Measurements from ENCODE around the gene SYT5.
"Not testable (repeated sequence)": the region's sequence is repeated elsewhere in the genome, so short reads cannot be mapped to it uniquely, and the experiment has no call there.

The SYT5 gene

GRCh38 chr19:55208880-55209692 lies 29.0 kb upstream of the SYT5 start, which contains the start of gene PTPRH:
Gene PTPRH (minus strand): TSS chr19:55209501. CDS start chr19:55209433, 68 bp downstream.
- DNase-seq (ENCODE audit: low read depth, low spot score) = no peak

GRCh38 chr19:55206664-55207500 lies 26.8 kb upstream of the SYT5 start:
- peak; percentile 92 for DNase-seq (ENCODE audit: low read depth, low spot score)

- not testable (repeated sequence) for DNase-seq (ENCODE audit: low read depth, low spot score)
These were observed 22.1 kb upstream of the SYT5 start for GRCh38 chr19:55202199-55202598.

DNA sequence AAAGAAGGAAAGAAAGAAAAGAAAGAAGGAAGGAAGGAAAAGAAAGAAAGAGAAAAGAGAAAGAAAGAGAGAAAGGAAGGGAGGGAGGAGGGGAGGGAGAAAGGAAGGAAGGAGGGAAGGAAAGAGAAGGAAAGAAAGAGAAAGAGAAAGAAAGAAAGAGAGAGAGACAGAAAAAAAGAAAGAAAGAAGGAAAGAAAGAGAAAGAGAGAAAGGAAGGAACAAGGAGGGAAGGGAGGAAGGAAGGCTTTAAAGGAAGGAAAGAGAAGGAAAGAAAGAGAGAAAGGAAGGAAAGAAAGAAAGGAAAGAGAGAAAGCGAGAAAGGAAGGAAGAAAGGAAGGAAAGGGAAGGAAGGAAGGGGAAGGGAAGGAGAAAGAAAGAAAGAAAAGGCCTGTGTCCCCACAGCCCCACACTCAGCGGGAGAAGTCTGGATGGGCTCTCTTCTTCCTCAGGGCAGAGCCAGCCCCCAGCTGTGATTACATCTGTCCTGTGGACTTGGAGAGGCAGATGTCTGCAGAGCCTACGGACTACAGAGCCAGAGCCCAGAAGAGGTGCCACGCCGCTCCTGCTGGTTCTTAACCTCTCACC lies 19.6 kb upstream of the SYT5 start:
- no peak for DNase-seq (ENCODE audit: low read depth, low spot score)

DNA sequence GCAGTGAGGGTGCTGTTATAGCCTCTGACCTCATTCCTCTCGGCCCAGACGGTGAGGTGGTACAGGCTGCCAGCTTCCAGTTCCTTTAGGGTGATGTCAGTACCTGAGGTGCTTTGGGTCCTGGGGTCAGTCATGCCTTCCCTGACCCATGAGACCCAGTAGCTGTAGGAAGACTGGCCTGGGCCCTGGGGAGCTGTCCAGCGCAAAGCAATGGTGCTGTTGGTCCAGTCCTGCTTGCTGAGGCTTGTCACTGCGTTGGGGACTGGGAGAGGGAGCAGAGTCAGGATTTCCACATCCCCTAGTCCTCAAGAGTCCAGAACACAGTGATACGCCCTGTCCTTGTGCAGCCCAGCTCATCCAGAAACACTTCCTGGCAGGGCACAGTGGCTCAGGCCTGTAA lies 18.6 kb upstream of the SYT5 start:
- no peak for DNase-seq (ENCODE audit: low read depth, low spot score)

DNA sequence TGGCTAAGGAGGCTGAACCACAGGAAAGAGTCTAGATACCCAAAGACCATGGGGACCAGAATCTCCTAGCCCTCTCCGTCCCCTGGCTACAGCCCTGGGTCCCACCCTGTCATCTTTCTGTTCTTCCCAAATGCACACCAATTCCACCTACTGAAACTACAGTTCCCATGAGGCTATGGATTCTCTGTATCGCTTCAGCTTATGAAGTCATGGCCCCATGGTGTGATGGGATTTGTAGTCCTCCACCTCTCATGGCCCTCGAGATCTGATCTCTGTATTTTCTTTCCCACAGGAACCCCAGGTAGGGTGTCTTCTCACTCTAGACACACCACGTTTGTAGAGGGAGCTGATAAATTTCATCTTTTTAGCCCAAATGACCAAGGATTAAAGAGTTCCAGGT lies 17.4 kb upstream of the SYT5 start:
- no peak for DNase-seq (ENCODE audit: low read depth, low spot score)

- DNase-seq (ENCODE audit: low read depth, low spot score) = no peak
These were observed 16.7 kb upstream of the SYT5 start for GRCh38 chr19:55196803-55197202.

GRCh38 chr19:55193481-55193880 lies 13.4 kb upstream of the SYT5 start:
- DNase-seq (ENCODE audit: low read depth, low spot score) = no peak

DNA sequence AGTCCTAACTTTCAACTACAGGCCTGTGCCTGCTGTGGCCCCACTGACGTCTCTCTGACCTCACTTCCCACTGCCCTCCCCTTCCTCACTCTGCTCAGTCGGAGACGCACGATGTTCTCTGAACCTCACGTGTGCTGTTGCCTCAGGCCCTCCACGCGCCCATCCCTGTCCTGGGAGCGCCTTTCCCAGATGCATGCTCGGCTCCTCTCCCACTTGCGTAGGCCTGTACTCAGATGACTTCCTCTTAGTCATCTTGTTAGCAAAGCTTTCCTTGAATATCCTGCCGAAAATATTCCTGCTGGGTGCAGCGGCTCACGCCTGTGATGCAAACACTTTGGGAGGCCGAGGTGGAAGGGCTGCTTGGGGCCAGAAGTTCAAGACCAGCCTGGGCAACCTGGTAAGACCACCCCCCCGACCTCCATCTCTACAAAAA lies 9.3 kb upstream of the SYT5 start:
- peak; percentile 61 for DNase-seq (ENCODE audit: low read depth, low spot score)

- no peak for DNase-seq (ENCODE audit: low read depth, low spot score)
These were observed 8.5 kb upstream of the SYT5 start for GRCh38 chr19:55188625-55189024.

- DNase-seq (ENCODE audit: low read depth, low spot score) = no peak
These were observed 6.0 kb upstream of the SYT5 start for GRCh38 chr19:55186080-55186479.

- no peak for DNase-seq (ENCODE audit: low read depth, low spot score)
These were observed 1.7 kb upstream of the SYT5 start for GRCh38 chr19:55181740-55182139.

DNA sequence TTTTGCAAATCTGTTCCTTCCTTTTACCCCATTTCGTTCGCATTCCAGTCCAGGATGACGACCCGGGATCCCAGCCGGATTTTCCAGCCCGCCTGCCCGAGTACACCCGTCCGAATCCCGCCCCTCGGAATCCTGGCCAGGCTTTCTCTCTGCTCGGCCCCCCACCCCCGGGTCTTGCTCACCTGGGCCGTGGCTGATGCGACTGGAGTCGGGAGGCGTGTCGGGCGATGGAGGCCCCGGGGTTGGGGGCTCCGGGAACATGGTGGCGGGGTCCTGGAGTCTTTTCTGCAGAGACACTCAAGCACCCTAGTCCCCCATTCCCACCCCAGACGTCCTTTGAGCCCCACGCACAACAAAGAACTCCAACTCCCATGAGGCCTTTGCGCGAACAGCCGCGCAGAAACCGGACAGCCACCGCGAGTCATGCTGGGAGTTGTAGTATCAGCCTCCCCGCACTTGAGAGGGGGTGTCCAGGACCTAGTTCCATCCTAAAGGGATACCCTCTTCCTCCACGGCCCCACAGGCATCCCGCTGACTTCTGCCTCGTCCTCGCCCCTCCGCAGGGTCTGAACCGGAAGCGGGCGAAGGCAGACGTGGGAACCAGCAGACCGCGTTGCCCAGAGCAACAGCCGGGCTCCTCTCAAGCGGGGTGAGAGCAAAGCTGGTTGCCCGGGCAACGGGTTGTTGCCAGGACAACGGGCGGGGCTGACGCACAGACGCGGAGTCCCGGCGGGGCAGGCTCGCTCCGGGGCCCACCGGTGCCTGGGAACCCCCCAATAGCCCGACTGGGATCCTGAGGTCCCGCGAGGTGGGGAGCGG lies 1.1 kb downstream of the SYT5 start:
- peak; percentile 92 for DNase-seq (ENCODE audit: low read depth, low spot score)

- DNase-seq (ENCODE audit: low read depth, low spot score) = no peak
These were observed 4.0 kb downstream of the SYT5 start for GRCh38 chr19:55176076-55176475.

DNA sequence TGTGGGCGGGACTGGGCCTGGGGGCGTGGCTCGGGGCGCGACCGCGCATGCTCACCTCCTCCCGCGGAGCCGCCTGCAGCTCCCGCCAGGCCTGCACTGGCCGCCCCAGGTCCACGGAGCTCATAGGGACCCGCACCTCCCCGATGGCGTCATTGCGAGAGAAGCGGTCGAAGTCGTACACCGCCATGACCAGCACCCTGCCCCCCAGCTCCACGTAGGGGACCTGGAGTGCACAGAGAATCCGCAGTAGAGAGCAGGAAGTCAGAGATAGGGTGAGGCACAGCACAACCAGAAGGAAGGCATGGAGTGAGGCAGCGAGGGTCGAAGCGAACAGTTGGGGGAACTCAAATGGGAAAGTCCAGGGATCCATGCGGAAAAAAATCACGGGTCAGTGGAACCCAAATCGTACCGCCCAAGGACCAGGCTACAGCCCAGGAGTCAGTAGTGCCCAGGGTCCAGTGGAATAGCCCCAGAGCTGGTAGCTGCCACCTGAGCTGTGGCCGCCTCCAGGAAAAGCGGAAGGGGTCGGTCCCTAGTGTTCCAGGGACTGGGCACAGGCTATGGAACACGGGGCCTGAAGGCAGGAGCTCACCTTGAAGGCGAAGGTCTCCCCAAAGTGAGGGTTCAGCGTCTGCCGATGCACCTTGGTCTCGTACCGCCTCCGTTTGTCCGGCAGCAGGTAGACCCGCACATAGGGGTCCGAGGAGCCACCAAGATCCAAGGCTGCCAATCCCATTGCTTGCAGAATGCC lies 4.8 kb downstream of the SYT5 start:
- DNase-seq (ENCODE audit: low read depth, low spot score) = no peak

GRCh38 chr19:55174425-55175116 lies 5.5 kb downstream of the SYT5 start:
- no peak for DNase-seq (ENCODE audit: low read depth, low spot score)

DNA sequence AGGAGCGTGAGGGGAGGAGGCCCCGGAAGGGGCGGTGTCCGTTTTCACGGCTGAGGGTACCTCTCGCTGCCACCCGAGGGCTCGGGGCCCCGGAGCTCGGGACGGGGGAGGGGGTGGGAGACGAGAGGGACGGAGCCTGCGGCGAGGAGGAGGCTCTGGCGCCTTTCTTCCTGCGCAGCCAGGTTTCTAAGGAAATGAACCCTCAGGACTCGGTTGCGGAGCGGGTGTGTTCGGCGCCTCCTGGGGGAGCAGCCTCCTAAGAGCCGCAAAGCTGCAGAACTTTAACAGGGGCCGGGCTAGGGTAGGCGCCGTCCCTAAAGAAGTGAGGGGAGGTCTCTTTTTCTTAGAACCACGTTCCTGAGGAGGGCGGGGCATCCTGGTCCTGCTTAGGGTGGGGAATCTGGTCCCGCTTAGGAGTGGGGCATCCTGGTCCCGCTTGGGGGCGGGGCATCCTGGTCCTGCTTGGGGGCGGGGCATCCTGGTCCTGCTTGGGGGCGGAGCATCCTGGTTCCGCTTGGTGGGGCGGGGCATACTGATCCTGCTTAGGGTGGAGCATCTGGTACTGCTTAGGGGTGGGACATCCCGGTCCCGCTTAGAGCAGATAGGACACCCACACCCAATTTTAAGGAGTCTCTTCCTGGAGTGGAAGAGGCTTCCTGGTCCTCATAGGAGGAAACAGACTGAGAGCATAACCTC lies 6.2 kb downstream of the SYT5 start:
- DNase-seq (ENCODE audit: low read depth, low spot score) = peak; percentile 70

GRCh38 chr19:55173186-55173713 lies 6.8 kb downstream of the SYT5 start:
- no peak for DNase-seq (ENCODE audit: low read depth, low spot score)

DNA sequence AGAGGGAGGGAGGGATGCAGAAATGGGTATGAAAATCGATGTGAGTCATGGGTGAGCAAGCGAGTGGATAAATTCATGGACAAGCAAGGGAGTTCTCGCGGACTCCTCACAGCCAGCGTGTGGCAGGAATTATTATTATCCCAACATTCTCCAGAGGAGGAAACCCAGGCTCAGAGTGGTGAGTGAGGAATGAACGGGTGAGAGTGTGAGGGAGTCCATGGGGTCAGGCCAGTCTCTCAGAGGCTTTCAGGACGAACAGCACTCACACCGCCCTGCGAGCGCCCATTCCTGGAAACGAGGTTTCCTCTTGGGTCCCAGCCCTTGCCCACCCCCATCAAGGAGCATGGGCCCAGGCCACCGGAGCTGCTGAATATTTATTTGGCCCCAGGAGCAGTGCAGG lies 7.3 kb downstream of the SYT5 start:
- DNase-seq (ENCODE audit: low read depth, low spot score) = peak; percentile 50

All from astrocyte of the hippocampus (primary cell).